SK-N-SH (cell line): ENCODE results near the gene CASP8AP2. TPM values are rescaled to one million over a fixed set of nuclear protein-coding genes. Genes with fewer than 3 reads are reported as not detected.

Source experiments
- CTCF ChIA-PET: fragments of 300-600, 350-600 bp; formaldehyde crosslinking; extraction: SDS; loops from one replicate; lab custom pipeline; 2021; lab: Yijun Ruan, JAX
- POLR2A ChIA-PET: fragments of 350-600 bp; sonication (Branson Sonifier 250); formaldehyde crosslinking; extraction: SDS; loops from one replicate; lab custom pipeline; 2020; ENCODE audit warnings: antibody characterized with exemption, inconsistent platforms; lab: Yijun Ruan, JAX
- DNase-seq: peaks from one replicate; pipeline ENCODE4 v3.0.0; 2012
- H2AFZ ChIP-seq: fragments of 200-600 bp; sonication (generic); 2 replicates; pipeline ENCODE4 v1.8.1; 2016; ENCODE audit warnings: antibody characterized with exemption, mild to moderate bottlenecking, low read depth
- H3F3A ChIP-seq: fragments of 200-600 bp; sonication (generic); replicated peaks from 2 replicates; pipeline ENCODE3; 2016; ENCODE audit warnings: antibody characterized with exemption, mild to moderate bottlenecking; ENCODE audit not compliant: insufficient read depth
- H3K27ac ChIP-seq, 2 experiments: fragments of 200-500 bp in 1 of 2; fragments of 200-600 bp in 1 of 2; sonication (Bioruptor generic) in 1 of 2; sonication (generic), shearing (Covaris generic) in 1 of 2; 2 replicates each; pipeline versions ENCODE4 v1.5.1 to v1.6.1; 2014 to 2016; ENCODE audit warnings: low read depth in 2 of 2, inconsistent platforms in 1 of 2, low read length in 1 of 2, mild to moderate bottlenecking in 1 of 2, mixed read lengths in 1 of 2
- H3K27me3 ChIP-seq: fragments of 200-600 bp; sonication (generic), shearing (Covaris generic); 2 replicates; pipeline ENCODE4 v1.6.1; 2016; ENCODE audit warnings: mixed run types; ENCODE audit not compliant: insufficient read depth
- H3K36me3 ChIP-seq, 2 experiments: fragments of 200-500 bp in 1 of 2; fragments of 200-600 bp in 1 of 2; sonication (Bioruptor generic) in 1 of 2; sonication (generic) in 1 of 2; replicated peaks in 1 of 2; 2 replicates each; pipeline versions ENCODE3 to v1.5.1; 2014 to 2016; ENCODE audit warnings: low read length in 1 of 2, mild to moderate bottlenecking in 1 of 2; ENCODE audit not compliant: insufficient read depth in 2 of 2, control insufficient read depth in 1 of 2
- H3K4me1 ChIP-seq, 2 experiments: fragments of 200-500 bp in 1 of 2; fragments of 200-600 bp in 1 of 2; sonication (Bioruptor generic) in 1 of 2; sonication (generic), shearing (Covaris generic) in 1 of 2; 2 replicates each; pipeline versions ENCODE4 v1.5.1 to v1.6.1; 2014 to 2016; ENCODE audit warnings: low read depth in 1 of 2, low read length in 1 of 2, mixed run types in 1 of 2; ENCODE audit not compliant: insufficient read depth in 2 of 2, control insufficient read depth in 1 of 2
- H3K4me2 ChIP-seq: fragments of 200-600 bp; sonication (generic), shearing (Covaris generic); 2 replicates; pipeline ENCODE4 v1.6.1; 2017; ENCODE audit warnings: mixed run types
- H3K4me3 ChIP-seq, 2 experiments: fragments of 200-500 bp in 1 of 2; fragments of 200-600 bp in 1 of 2; sonication (Bioruptor generic) in 1 of 2; sonication (generic), shearing (Covaris generic) in 1 of 2; 2 replicates each; pipeline versions ENCODE4 v1.5.1 to v1.8.1; 2014 to 2016; ENCODE audit warnings: low read depth in 2 of 2, inconsistent platforms in 1 of 2, low read length in 1 of 2, mild to moderate bottlenecking in 1 of 2, mixed read lengths in 1 of 2, moderate library complexity in 1 of 2
- H3K79me2 ChIP-seq: fragments of 200-600 bp; sonication (generic); 2 replicates; pipeline ENCODE4 v1.8.1; 2017; ENCODE audit warnings: mild to moderate bottlenecking; ENCODE audit not compliant: insufficient read depth
- H3K9ac ChIP-seq: fragments of 200-600 bp; sonication (generic); 2 replicates; pipeline ENCODE4 v1.6.1; 2017; ENCODE audit warnings: mixed run types
- H3K9me2 ChIP-seq: fragments of 200-600 bp; sonication (generic); 2 replicates; pipeline ENCODE4 v1.6.1; 2017; ENCODE audit warnings: mixed run types
- H3K9me3 ChIP-seq: fragments of 200-600 bp; sonication (generic); 2 replicates; pipeline ENCODE4 v1.6.1; 2017; ENCODE audit warnings: mixed run types, mild to moderate bottlenecking, moderate library complexity
- H4K20me1 ChIP-seq: fragments of 200-600 bp; sonication (generic); 2 replicates; pipeline ENCODE4 v1.6.1; 2017; ENCODE audit warnings: mild to moderate bottlenecking, mixed run types; ENCODE audit not compliant: insufficient read depth
- ELF1 ChIP-seq: IDR thresholded peaks from 2 replicates; pipeline ENCODE4 v1.4.0; 2012
- EZH2phosphoT487 ChIP-seq: fragments of 200-600 bp; sonication (generic); IDR thresholded peaks from 2 replicates; pipeline ENCODE4 v1.6.1; 2017; ENCODE audit warnings: low read depth, mixed run types, mild to moderate bottlenecking, antibody characterized with exemption, moderate library complexity, borderline replicate concordance
- GABPA ChIP-seq: IDR thresholded peaks from 2 replicates; pipeline ENCODE4 v1.4.0; 2012; ENCODE audit warnings: low read depth, mild to moderate bottlenecking
- NFIC ChIP-seq: IDR thresholded peaks from 2 replicates; pipeline ENCODE4 v1.4.0; 2012; ENCODE audit warnings: borderline replicate concordance
- NRF1 ChIP-seq: IDR thresholded peaks from 2 replicates; pipeline ENCODE4 v1.6.1; 2012; ENCODE audit warnings: low read depth, mild to moderate bottlenecking, low read length
- POLR2AphosphoS5 ChIP-seq: IDR thresholded peaks from 2 replicates; pipeline ENCODE4 v1.6.1; 2012; ENCODE audit warnings: low read depth, low read length
- RCOR1 ChIP-seq: fragments of 150-350 bp; IDR thresholded peaks from 2 replicates; pipeline ENCODE4 v1.6.1; 2017; ENCODE audit warnings: antibody characterized with exemption, low read length
- RXRA ChIP-seq: IDR thresholded peaks from 2 replicates; pipeline ENCODE4 v1.4.0; 2012; ENCODE audit warnings: low read depth, mild to moderate bottlenecking, borderline replicate concordance
- TEAD4 ChIP-seq: IDR thresholded peaks from 2 replicates; pipeline ENCODE4 v1.4.0; 2012; ENCODE audit warnings: mild to moderate bottlenecking, borderline replicate concordance; ENCODE audit not compliant: insufficient read depth
- USF2 ChIP-seq: fragments of 150-350 bp; IDR thresholded peaks from 2 replicates; pipeline ENCODE4 v1.6.1; 2017; ENCODE audit warnings: antibody characterized with exemption, low read length, low read depth, borderline replicate concordance
- WGBS: methylation state at CpG from one replicate; pipeline ENCODE4 v1.1.6; 2017; ENCODE audit warnings: low lambda C conversion rate; 5-methylcytosine and 5-hydroxymethylcytosine counted together
- polyA plus RNA-seq, 3 experiments: library from polyadenylated mRNA; depleted of rRNA; stranded (reverse); fragments of >200 nt; gene quantifications; 2 replicates each; pipeline ENCODE4 v1.2.3, GENCODE V29; 2012
- TF ChIP-seq, protein P1 (sequence below): IDR thresholded peaks from 2 replicates; pipeline ENCODE4 v1.4.0; 2012; ENCODE audit warnings: low read depth
- TF ChIP-seq, protein P2 (sequence below): fragments of 150-350 bp; IDR thresholded peaks from 2 replicates; pipeline ENCODE4 v1.6.1; 2016; ENCODE audit warnings: mild to moderate bottlenecking, low read depth, low read length
- TF ChIP-seq, protein P3 (sequence below): IDR thresholded peaks from 2 replicates; pipeline ENCODE4 v1.4.0; 2012; ENCODE audit warnings: low read depth, borderline replicate concordance
- TF ChIP-seq, protein P4 (sequence below): IDR thresholded peaks from 2 replicates; pipeline ENCODE4 v1.4.0; 2012; ENCODE audit warnings: low read depth, borderline replicate concordance

The CASP8AP2 gene
- polyA plus RNA-seq, 1 of the 3 experiments (the other 2 are of a cell fraction), result 2.8 TPM

DNA sequence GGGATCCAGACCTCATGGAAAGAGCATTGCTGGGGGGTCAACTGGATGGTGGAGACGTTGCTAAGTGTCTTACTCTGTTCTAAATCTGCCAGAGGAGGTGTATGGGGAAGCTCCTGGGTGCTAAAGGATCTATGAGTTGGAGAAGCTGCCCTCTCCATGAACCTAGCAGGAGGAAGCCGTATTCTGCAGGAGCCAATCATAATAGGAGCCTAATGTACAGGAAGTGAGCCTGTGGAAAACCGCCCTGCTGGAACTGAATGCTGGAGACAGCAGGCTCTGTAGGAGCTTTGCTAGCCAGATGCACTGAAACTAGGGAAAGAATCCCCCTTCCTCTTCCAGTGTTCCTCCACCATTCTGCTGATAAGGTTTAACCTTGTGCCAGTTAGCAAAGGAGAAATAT, 10.9 kb downstream of the CASP8AP2 start:
- POLR2A ChIA-PET, result no interaction called here
- WGBS, result 96% methylated on average over 3 of the region's 3 CpGs
- H3K4me1 ChIP-seq, result peaks cover 5 to 19% of the 10 kb centered on the region in 2 experiments; a peak in 3 of 4 replicates
- no peak overlapping the region for H3K9ac ChIP-seq
- no peak overlapping the region for H2AFZ ChIP-seq
- peak overlapping the region; percentile 18 to 34; a peak in 3 of 4 replicates for H3K27ac ChIP-seq
- H3K27me3 ChIP-seq, result no peaks in the 10 kb centered on the region
- H4K20me1 ChIP-seq, result peaks cover 21% of the 10 kb centered on the region; the same call in 1 of the 2 replicates
- peaks cover 0 to 12% of the 10 kb centered on the region in 2 experiments for H3K36me3 ChIP-seq
- CTCF ChIA-PET, result interaction anchor here (0.6 to 1.6 kb wide), 3 partner anchors 12 to 21 kb away, joined by 3 to 6 read pairs (median 3); partner anchors contain the start of gene MDN1
- H3K9me3 ChIP-seq, result no peaks in the 10 kb centered on the region
- peaks cover 97% of the 10 kb centered on the region for H3K79me2 ChIP-seq
- H3K4me2 ChIP-seq, result no peak overlapping the region
- no peak for TF ChIP-seq TEAD4
- TF ChIP-seq NFIC, result no peak
- TF ChIP-seq, protein P1, sequence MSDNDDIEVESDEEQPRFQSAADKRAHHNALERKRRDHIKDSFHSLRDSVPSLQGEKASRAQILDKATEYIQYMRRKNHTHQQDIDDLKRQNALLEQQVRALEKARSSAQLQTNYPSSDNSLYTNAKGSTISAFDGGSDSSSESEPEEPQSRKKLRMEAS, result no peak
- TF ChIP-seq EZH2phosphoT487, result no peak
- no peak for TF ChIP-seq NRF1
- no peak for TF ChIP-seq RCOR1
- no peak for TF ChIP-seq POLR2AphosphoS5
- TF ChIP-seq, protein P2, sequence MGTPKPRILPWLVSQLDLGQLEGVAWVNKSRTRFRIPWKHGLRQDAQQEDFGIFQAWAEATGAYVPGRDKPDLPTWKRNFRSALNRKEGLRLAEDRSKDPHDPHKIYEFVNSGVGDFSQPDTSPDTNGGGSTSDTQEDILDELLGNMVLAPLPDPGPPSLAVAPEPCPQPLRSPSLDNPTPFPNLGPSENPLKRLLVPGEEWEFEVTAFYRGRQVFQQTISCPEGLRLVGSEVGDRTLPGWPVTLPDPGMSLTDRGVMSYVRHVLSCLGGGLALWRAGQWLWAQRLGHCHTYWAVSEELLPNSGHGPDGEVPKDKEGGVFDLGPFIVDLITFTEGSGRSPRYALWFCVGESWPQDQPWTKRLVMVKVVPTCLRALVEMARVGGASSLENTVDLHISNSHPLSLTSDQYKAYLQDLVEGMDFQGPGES, result no peak
- no peak for TF ChIP-seq GABPA
- no peak for TF ChIP-seq ELF1
- TF ChIP-seq, all 33 proteins: peak for 0
- peaks cover 9% of the 10 kb centered on the region for H3F3A ChIP-seq
- peak; percentile 31 for DNase-seq
- H3K9me2 ChIP-seq, result no peaks in the 10 kb centered on the region
- no peak overlapping the region for H3K4me3 ChIP-seq

- ChIA-PET POLR2A (no interaction called here), CTCF (interaction anchor here (0.7 to 1.1 kb wide), 2 partner anchors 13 to 98 kb away, joined by 3 read pairs; no protein-coding TSS in a partner anchor)
- Histone ChIP-seq H4K20me1 (peaks cover 25% of the 10 kb centered on the region; the same call in 1 of the 2 replicates), H3K4me3 (no peak overlapping the region), H3K27me3 (no peaks in the 10 kb centered on the region), H3F3A (peaks cover 9% of the 10 kb centered on the region), H3K9ac (no peak overlapping the region), H3K4me2 (0 out of 2 replicates have a peak overlapping the region, but pooled peaks have one; percentile 40), H3K36me3 (peaks cover 0 to 24% of the 10 kb centered on the region in 2 experiments), H3K27ac (peak overlapping the region in 1 of 2 experiments; percentile 63; a peak in 1 of 4 replicates), H3K9me3 (no peaks in the 10 kb centered on the region), H3K9me2 (no peaks in the 10 kb centered on the region), H3K4me1 (peaks cover 5 to 19% of the 10 kb centered on the region in 2 experiments; a peak in 3 of 4 replicates), H2AFZ (no peak overlapping the region), H3K79me2 (peaks cover 93% of the 10 kb centered on the region)
- DNase-seq, result no peak
- no peak for TF ChIP-seq USF2
- no peak for TF ChIP-seq RXRA
- no peak for TF ChIP-seq POLR2AphosphoS5
- TF ChIP-seq, protein P3, sequence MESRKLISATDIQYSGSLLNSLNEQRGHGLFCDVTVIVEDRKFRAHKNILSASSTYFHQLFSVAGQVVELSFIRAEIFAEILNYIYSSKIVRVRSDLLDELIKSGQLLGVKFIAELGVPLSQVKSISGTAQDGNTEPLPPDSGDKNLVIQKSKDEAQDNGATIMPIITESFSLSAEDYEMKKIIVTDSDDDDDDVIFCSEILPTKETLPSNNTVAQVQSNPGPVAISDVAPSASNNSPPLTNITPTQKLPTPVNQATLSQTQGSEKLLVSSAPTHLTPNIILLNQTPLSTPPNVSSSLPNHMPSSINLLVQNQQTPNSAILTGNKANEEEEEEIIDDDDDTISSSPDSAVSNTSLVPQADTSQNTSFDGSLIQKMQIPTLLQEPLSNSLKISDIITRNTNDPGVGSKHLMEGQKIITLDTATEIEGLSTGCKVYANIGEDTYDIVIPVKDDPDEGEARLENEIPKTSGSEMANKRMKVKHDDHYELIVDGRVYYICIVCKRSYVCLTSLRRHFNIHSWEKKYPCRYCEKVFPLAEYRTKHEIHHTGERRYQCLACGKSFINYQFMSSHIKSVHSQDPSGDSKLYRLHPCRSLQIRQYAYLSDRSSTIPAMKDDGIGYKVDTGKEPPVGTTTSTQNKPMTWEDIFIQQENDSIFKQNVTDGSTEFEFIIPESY, result no peak
- TF ChIP-seq, protein P4, sequence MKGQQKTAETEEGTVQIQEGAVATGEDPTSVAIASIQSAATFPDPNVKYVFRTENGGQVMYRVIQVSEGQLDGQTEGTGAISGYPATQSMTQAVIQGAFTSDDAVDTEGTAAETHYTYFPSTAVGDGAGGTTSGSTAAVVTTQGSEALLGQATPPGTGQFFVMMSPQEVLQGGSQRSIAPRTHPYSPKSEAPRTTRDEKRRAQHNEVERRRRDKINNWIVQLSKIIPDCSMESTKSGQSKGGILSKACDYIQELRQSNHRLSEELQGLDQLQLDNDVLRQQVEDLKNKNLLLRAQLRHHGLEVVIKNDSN, result peak; percentile 65; the same call in 1 of the 2 replicates
- 90% methylated on average over 2 of the region's 2 CpGs for WGBS
Measured at GRCh38 chr6:89842228-89842627, 12.5 kb downstream of the CASP8AP2 start.
